Glutamatergic neuron (in vitro differentiated cells): ENCODE results near the gene GNL3L. TPM values are rescaled to one million over a fixed set of nuclear protein-coding genes. Genes with fewer than 3 reads are reported as not detected.
"Not testable (repeated sequence)": the region's sequence is repeated elsewhere in the genome, so short reads cannot be mapped to it uniquely, and the experiment has no call there.

Experiments
- DNase-seq: peaks from one replicate; pipeline ENCODE4 v3.0.0; 2022
- H3K27ac Mint-ChIP-seq: one replicate; pipeline ENCODE4 v1.8.0; 2020; ENCODE audit warnings: mild to moderate bottlenecking, mixed read lengths, inconsistent platforms; ENCODE audit not compliant: unreplicated experiment
- H3K27me3 Mint-ChIP-seq: one replicate; pipeline ENCODE4 v1.8.0; 2020; ENCODE audit warnings: mild to moderate bottlenecking, moderate library complexity, mixed read lengths, inconsistent platforms; ENCODE audit not compliant: unreplicated experiment
- H3K36me3 Mint-ChIP-seq: one replicate; pipeline ENCODE4 v1.8.0; 2020; ENCODE audit warnings: mild to moderate bottlenecking, mixed read lengths, inconsistent platforms; ENCODE audit not compliant: unreplicated experiment
- H3K4me1 Mint-ChIP-seq: one replicate; pipeline ENCODE4 v1.8.0; 2020; ENCODE audit warnings: mild to moderate bottlenecking, low read depth, mixed read lengths, inconsistent platforms; ENCODE audit not compliant: unreplicated experiment
- H3K4me3 Mint-ChIP-seq: one replicate; pipeline ENCODE4 v1.8.0; 2020; ENCODE audit warnings: mild to moderate bottlenecking, mixed read lengths, inconsistent platforms; ENCODE audit not compliant: unreplicated experiment
- H3K9me3 Mint-ChIP-seq: one replicate; pipeline ENCODE4 v1.8.0; 2020; ENCODE audit warnings: mild to moderate bottlenecking, moderate library complexity, mixed read lengths, inconsistent platforms; ENCODE audit not compliant: unreplicated experiment
- long read RNA-seq: library from polyadenylated mRNA; unstranded; transcript quantifications from one replicate; pipeline ENCODE4 v2.0.0, GENCODE V29; 2020; ENCODE audit not compliant: unreplicated experiment
- total RNA-seq: library from RNA; stranded (reverse); fragmentation: NEBNext Ultra II Directional; extraction: Animal tissue kit (Norgen Biotek cat#: 25700); gene quantifications from one replicate; pipeline ENCODE4 v1.2.1, GENCODE V29; 2021; ENCODE audit not compliant: unreplicated experiment
- TF ChIP-seq, protein P1 (sequence below): fragments of 200-600 bp; sonication (generic); IDR thresholded peaks from one replicate; pipeline ENCODE4 v1.5.0; 2021; ENCODE audit not compliant: partially characterized antibody, unreplicated experiment

Gene GNL3L, protein sequence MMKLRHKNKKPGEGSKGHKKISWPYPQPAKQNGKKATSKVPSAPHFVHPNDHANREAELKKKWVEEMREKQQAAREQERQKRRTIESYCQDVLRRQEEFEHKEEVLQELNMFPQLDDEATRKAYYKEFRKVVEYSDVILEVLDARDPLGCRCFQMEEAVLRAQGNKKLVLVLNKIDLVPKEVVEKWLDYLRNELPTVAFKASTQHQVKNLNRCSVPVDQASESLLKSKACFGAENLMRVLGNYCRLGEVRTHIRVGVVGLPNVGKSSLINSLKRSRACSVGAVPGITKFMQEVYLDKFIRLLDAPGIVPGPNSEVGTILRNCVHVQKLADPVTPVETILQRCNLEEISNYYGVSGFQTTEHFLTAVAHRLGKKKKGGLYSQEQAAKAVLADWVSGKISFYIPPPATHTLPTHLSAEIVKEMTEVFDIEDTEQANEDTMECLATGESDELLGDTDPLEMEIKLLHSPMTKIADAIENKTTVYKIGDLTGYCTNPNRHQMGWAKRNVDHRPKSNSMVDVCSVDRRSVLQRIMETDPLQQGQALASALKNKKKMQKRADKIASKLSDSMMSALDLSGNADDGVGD
- 29.2 TPM for total RNA-seq
- long read RNA-seq, partial matches to known transcripts, result 0 of 3 reads
- long read RNA-seq, other reads (novel, unspliced or antisense), result 1 of 3 reads

DNA sequence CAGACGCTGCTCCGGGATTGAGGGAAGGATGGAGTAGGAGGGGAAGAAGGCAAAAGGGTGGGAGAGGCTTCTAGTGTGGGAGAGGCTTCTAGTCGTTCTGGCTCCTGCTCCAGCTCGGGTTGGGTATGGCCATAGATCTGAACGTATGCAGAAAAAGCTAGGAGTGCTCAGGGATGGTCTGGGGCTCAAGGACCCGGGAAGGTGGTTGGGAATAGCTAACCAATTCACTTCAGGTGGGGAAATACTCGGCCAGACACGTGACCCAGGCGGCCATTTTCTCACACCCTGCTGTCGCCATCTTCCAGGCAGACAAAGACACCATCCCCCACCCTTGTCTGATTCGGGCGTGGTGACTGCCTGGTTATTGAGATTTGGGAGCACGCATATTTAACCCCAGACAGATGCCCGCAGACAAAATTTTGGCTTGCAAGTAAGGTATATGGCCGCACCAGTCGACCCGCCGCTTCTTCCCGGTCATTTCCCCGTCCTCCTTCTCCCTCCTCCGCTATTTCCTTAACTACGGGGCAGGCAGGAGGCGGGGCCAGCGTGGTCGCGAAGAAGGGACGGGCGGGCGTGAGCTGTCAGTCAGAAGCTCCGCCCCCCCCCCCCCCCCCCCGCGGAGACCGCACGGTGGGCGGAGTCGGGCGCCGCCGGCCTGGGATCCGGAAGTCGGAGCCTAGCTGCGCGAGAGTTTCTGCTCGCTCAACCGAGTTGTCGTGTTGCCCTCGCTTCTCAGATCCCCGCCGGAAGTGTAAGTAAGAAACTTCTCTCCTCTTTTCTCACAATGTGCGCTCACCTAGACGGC, at the start of gene GNL3L:
GNL3L (plus strand) TSS at position 668 of the 805 bp plus-strand sequence. CDS start 2,348 bp downstream, outside the sequence.
- peaks cover 3% of the 10 kb centered on the region for H3K9me3 Mint-ChIP-seq

DNA sequence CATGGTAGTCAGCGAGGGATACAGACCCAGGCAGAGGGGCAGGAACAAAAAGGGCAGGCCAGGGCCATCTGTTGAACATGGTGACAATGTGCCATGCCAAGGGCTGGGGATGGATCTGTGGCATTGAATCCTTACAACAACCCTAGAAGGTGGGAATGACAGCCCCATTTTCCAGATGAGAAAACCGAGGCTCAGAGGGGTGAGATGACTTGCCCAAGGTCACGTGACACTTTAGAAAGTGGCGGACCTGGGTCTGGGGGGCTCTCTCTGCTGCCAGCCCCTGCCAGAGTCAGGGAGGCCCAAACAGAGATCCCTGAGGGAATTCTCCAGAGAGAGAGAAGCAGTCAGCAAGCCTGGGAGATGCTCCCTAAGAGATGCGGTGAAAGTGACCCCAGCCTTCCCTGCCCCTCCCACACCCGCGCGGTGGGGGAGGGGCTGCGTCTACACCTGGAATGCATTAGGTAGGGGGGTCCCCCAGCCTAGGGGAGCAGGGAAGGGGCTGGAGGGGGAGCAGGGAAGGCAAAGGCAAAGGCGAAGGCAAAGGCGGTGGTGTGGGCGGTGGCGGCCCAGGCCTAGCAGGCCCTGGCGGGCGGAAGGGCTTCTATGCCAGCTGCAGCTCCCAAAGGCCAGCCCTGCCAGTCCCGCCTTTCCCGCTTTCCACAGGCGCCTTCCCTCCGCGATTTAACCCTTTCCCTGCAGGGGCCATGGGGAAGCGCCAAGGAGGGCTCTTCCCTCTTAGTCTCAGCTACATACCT, 47.0 kb upstream of the GNL3L start:
- TF ChIP-seq, protein P1, sequence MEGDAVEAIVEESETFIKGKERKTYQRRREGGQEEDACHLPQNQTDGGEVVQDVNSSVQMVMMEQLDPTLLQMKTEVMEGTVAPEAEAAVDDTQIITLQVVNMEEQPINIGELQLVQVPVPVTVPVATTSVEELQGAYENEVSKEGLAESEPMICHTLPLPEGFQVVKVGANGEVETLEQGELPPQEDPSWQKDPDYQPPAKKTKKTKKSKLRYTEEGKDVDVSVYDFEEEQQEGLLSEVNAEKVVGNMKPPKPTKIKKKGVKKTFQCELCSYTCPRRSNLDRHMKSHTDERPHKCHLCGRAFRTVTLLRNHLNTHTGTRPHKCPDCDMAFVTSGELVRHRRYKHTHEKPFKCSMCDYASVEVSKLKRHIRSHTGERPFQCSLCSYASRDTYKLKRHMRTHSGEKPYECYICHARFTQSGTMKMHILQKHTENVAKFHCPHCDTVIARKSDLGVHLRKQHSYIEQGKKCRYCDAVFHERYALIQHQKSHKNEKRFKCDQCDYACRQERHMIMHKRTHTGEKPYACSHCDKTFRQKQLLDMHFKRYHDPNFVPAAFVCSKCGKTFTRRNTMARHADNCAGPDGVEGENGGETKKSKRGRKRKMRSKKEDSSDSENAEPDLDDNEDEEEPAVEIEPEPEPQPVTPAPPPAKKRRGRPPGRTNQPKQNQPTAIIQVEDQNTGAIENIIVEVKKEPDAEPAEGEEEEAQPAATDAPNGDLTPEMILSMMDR, result no peak
- peaks cover 3% of the 10 kb centered on the region for H3K27me3 Mint-ChIP-seq
- H3K4me1 Mint-ChIP-seq, result peaks cover 16% of the 10 kb centered on the region
- H3K27ac Mint-ChIP-seq, result peak overlapping the region; percentile 64
- peaks cover 2% of the 10 kb centered on the region for H3K9me3 Mint-ChIP-seq
- DNase-seq, result no peak
- H3K4me3 Mint-ChIP-seq, result no peak overlapping the region
- no peaks in the 10 kb centered on the region for H3K36me3 Mint-ChIP-seq

More for the DNA sequence above, at the start of gene GNL3L:
- H3K4me3 Mint-ChIP-seq, result peak within 1 kb of the TSS; percentile 92
- peak; percentile 82 for DNase-seq
- no peaks in the 10 kb centered on the region for H3K36me3 Mint-ChIP-seq
- TF ChIP-seq, protein P1, result no peak
- peak within 1 kb of the TSS; percentile 99 for H3K27ac Mint-ChIP-seq
- peaks cover 6% of the 10 kb centered on the region for H3K4me1 Mint-ChIP-seq
- H3K27me3 Mint-ChIP-seq, result peaks cover 4% of the 10 kb centered on the region

DNA sequence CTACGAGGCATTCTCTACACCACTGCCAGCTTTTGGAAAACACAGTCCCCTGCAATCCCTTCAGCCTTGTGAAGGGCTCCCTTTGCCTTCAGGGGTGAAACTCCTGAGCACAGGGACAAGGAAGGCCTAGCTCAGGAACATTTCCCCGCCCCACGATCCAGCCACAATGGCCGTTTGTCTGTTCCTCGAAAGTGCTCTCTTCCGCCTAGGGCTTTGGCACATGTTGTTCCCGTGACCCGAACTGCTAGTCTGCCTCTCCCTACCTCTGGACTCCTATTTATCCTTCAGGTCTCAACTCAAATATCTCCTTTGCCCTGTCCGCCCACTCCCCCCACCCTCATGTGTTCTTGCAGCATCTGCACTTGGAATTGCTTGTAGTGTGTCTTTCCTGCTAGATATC, 46.1 kb upstream of the GNL3L start:
- peaks cover 5% of the 10 kb centered on the region for H3K9me3 Mint-ChIP-seq
- peaks cover 3% of the 10 kb centered on the region for H3K27me3 Mint-ChIP-seq
- DNase-seq, result no peak
- no peak overlapping the region for H3K27ac Mint-ChIP-seq
- H3K4me1 Mint-ChIP-seq, result peaks cover 11% of the 10 kb centered on the region
- TF ChIP-seq, protein P1, result no peak
- H3K36me3 Mint-ChIP-seq, result no peaks in the 10 kb centered on the region
- H3K4me3 Mint-ChIP-seq, result peak overlapping the region; percentile 20

DNA sequence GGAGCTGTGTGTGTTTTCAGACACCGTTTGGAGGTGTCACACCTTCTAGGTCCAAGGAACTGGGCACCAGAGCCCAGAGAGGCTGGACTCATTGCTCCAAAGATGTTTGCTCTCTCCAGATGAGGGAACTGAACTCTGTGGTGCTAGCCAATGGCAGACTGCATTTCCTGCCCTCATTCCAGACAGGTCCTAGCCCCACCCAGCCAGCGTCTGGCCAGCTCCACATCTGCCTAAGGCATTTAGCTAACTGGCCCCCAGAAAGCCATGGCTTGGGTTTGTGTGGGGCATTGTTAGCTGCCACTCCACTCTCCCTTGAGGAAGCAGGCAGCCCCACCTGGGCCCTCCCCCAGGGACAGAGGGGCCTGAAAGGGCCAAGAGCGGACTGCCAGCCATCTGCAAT, 45.4 kb upstream of the GNL3L start:
- H3K4me3 Mint-ChIP-seq, result no peak overlapping the region
- H3K27ac Mint-ChIP-seq, result no peak overlapping the region
- H3K9me3 Mint-ChIP-seq, result peaks cover 6% of the 10 kb centered on the region
- no peak for DNase-seq
- TF ChIP-seq, protein P1, result no peak
- peaks cover 11% of the 10 kb centered on the region for H3K4me1 Mint-ChIP-seq
- no peaks in the 10 kb centered on the region for H3K36me3 Mint-ChIP-seq
- H3K27me3 Mint-ChIP-seq, result peaks cover 3% of the 10 kb centered on the region

DNA sequence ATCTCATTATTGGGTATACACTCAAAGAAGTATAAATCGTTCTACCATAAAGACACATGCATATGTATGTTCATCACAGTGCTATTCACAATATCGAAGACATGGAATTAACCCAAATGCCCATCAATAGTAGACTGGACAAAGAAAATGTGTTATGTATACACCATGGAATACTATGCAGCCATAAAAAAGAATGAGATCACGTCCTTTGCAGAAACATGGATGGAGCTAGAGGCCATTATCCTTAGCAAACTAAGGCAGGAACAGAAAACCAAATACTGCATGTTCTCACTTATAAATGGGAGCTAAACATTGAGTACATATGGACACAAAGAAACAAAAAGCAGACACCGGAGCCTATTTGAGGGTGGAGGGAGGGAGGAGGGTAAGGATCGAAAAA, 40.2 kb upstream of the GNL3L start:
- not testable (repeated sequence) for H3K27me3 Mint-ChIP-seq, H3K9me3 Mint-ChIP-seq, H3K4me3 Mint-ChIP-seq, DNase-seq, H3K27ac Mint-ChIP-seq, H3K36me3 Mint-ChIP-seq
- peaks cover 11% of the 10 kb centered on the region for H3K4me1 Mint-ChIP-seq
